ENCODE measurements around the gene DYSF.

DYSF gene

GRCh38 chr2:71462641-71463341, 9.4 kb downstream of the DYSF start:
- Mint-ChIP-seq H3K27ac (no peak overlapping the region), H3K4me3 (no peak overlapping the region), H3K9me3 (peaks cover 2% of the 10 kb centered on the region), H3K27me3 (peaks cover 14% of the 10 kb centered on the region), H3K4me1 (peaks cover 10% of the 10 kb centered on the region), H3K36me3 (no peaks in the 10 kb centered on the region)
- ATAC-seq: no peak

- H3K27me3 Mint-ChIP-seq: peaks cover 17% of the 10 kb centered on the region
- H3K27ac Mint-ChIP-seq: no peak overlapping the region
- H3K4me3 Mint-ChIP-seq: no peak overlapping the region
- ATAC-seq: no peak
- peaks cover 10% of the 10 kb centered on the region for H3K4me1 Mint-ChIP-seq
- H3K36me3 Mint-ChIP-seq: no peaks in the 10 kb centered on the region
- peaks cover 2% of the 10 kb centered on the region for H3K9me3 Mint-ChIP-seq
These were observed 9.9 kb downstream of the DYSF start for GRCh38 chr2:71463342-71463654.

GRCh38 chr2:71464389-71464788, 11.0 kb downstream of the DYSF start:
- no peak overlapping the region for H3K4me3 Mint-ChIP-seq
- peaks cover 10% of the 10 kb centered on the region for H3K4me1 Mint-ChIP-seq
- peaks cover 28% of the 10 kb centered on the region for H3K27me3 Mint-ChIP-seq
- H3K9me3 Mint-ChIP-seq: peaks cover 2% of the 10 kb centered on the region
- H3K27ac Mint-ChIP-seq: no peak overlapping the region
- no peak for ATAC-seq
- H3K36me3 Mint-ChIP-seq: no peaks in the 10 kb centered on the region

GRCh38 chr2:71465356-71465755, 12.0 kb downstream of the DYSF start:
- H3K27me3 Mint-ChIP-seq: peaks cover 38% of the 10 kb centered on the region
- H3K27ac Mint-ChIP-seq: no peak overlapping the region
- H3K4me3 Mint-ChIP-seq: no peak overlapping the region
- ATAC-seq: no peak
- no peaks in the 10 kb centered on the region for H3K36me3 Mint-ChIP-seq
- peaks cover 2% of the 10 kb centered on the region for H3K9me3 Mint-ChIP-seq
- peaks cover 10% of the 10 kb centered on the region for H3K4me1 Mint-ChIP-seq

- Mint-ChIP-seq H3K4me3 (no peak overlapping the region), H3K36me3 (no peaks in the 10 kb centered on the region), H3K4me1 (peaks cover 10% of the 10 kb centered on the region), H3K27me3 (peaks cover 43% of the 10 kb centered on the region), H3K27ac (no peak overlapping the region), H3K9me3 (peaks cover 2% of the 10 kb centered on the region)
- ATAC-seq: no peak
These were observed 12.6 kb downstream of the DYSF start for GRCh38 chr2:71465961-71466300.

GRCh38 chr2:71466301-71467179, 13.2 kb downstream of the DYSF start:
- Mint-ChIP-seq H3K9me3 (peaks cover under 1% of the 10 kb centered on the region), H3K4me1 (peaks cover 10% of the 10 kb centered on the region), H3K4me3 (peak overlapping the region; percentile 72), H3K27me3 (peaks cover 45% of the 10 kb centered on the region), H3K36me3 (no peaks in the 10 kb centered on the region), H3K27ac (no peak overlapping the region)
- ATAC-seq: peak; percentile 32

- Mint-ChIP-seq H3K36me3 (no peaks in the 10 kb centered on the region), H3K4me3 (peak overlapping the region; percentile 72), H3K27ac (no peak overlapping the region), H3K9me3 (no peaks in the 10 kb centered on the region), H3K4me1 (peaks cover 10% of the 10 kb centered on the region), H3K27me3 (peaks cover 45% of the 10 kb centered on the region)
- ATAC-seq: no peak
These were observed 13.9 kb downstream of the DYSF start for GRCh38 chr2:71467180-71467815.

GRCh38 chr2:71468279-71469015, 15.1 kb downstream of the DYSF start:
- Mint-ChIP-seq H3K27ac (no peak overlapping the region), H3K9me3 (no peaks in the 10 kb centered on the region), H3K36me3 (no peaks in the 10 kb centered on the region), H3K4me1 (peaks cover 10% of the 10 kb centered on the region), H3K27me3 (peaks cover 55% of the 10 kb centered on the region), H3K4me3 (no peak overlapping the region)
- no peak for ATAC-seq

- H3K27ac Mint-ChIP-seq: no peak overlapping the region
- peaks cover 60% of the 10 kb centered on the region for H3K27me3 Mint-ChIP-seq
- no peak overlapping the region for H3K4me3 Mint-ChIP-seq
- H3K4me1 Mint-ChIP-seq: peaks cover 16% of the 10 kb centered on the region
- H3K9me3 Mint-ChIP-seq: no peaks in the 10 kb centered on the region
- ATAC-seq: no peak
- H3K36me3 Mint-ChIP-seq: no peaks in the 10 kb centered on the region
These were observed 16.3 kb downstream of the DYSF start for GRCh38 chr2:71469403-71470398.

GRCh38 chr2:71471276-71471675, 17.9 kb downstream of the DYSF start:
- Mint-ChIP-seq H3K4me3 (no peak overlapping the region), H3K27me3 (peaks cover 60% of the 10 kb centered on the region), H3K9me3 (no peaks in the 10 kb centered on the region), H3K4me1 (peaks cover 17% of the 10 kb centered on the region), H3K27ac (no peak overlapping the region), H3K36me3 (no peaks in the 10 kb centered on the region)
- no peak for ATAC-seq

GRCh38 chr2:71472019-71472418, 18.7 kb downstream of the DYSF start:
- Mint-ChIP-seq H3K4me3 (no peak overlapping the region), H3K36me3 (no peaks in the 10 kb centered on the region), H3K27ac (no peak overlapping the region), H3K4me1 (peaks cover 13% of the 10 kb centered on the region), H3K9me3 (no peaks in the 10 kb centered on the region), H3K27me3 (peaks cover 56% of the 10 kb centered on the region)
- ATAC-seq: no peak

- Mint-ChIP-seq H3K4me3 (no peak overlapping the region), H3K4me1 (peaks cover 6% of the 10 kb centered on the region), H3K27ac (no peak overlapping the region), H3K9me3 (no peaks in the 10 kb centered on the region), H3K27me3 (peaks cover 42% of the 10 kb centered on the region), H3K36me3 (no peaks in the 10 kb centered on the region)
- ATAC-seq: no peak
These were observed 20.1 kb downstream of the DYSF start for GRCh38 chr2:71473346-71474031.

GRCh38 chr2:71474116-71474743, 20.9 kb downstream of the DYSF start:
- H3K36me3 Mint-ChIP-seq: no peaks in the 10 kb centered on the region
- H3K9me3 Mint-ChIP-seq: no peaks in the 10 kb centered on the region
- ATAC-seq: no peak
- no peak overlapping the region for H3K27ac Mint-ChIP-seq
- peaks cover 42% of the 10 kb centered on the region for H3K27me3 Mint-ChIP-seq
- H3K4me1 Mint-ChIP-seq: peaks cover 6% of the 10 kb centered on the region
- H3K4me3 Mint-ChIP-seq: no peak overlapping the region

Measured in stimulated activated memory B cell treated with anti-CD40 and anti-IgM and Interleukin-4, amounts not matched to agents 10 μg/mL and 1 μg/mL and 100 μg/mL, for 72 hours (primary cell).